H4 (cell line): ENCODE measurements around the gene HEPACAM. TPM values are rescaled to one million over a fixed set of nuclear protein-coding genes. Genes with fewer than 3 reads are reported as not detected.

ENCODE experiments used
- total RNA-seq: library from RNA; depleted of rRNA; stranded (reverse); fragments of >200 nt; shearing (Covaris generic); gene quantifications from 2 replicates; pipeline ENCODE4 v1.2.3, GENCODE V29; 2014; rRNA removed

HEPACAM gene
- total RNA-seq, 1 experiment from 2014 or later = not detected

Other genes with a start within 250 kb of the HEPACAM start
- 7.1 and 9.4 TPM in 2 replicates for gene NRGN, start 196.1 kb downstream of the HEPACAM start, total RNA-seq
- not detected in 2 replicates for gene VSIG2, start 183.8 kb downstream of the HEPACAM start, total RNA-seq
- 0.33 TPM in 1 of 2 replicates, not detected in the other for gene ESAM, start 173.8 kb downstream of the HEPACAM start, total RNA-seq
- 10.7 and 13.2 TPM in 2 replicates for gene MSANTD2, start 135.6 kb downstream of the HEPACAM start, total RNA-seq
- gene ROBO3, start 70.6 kb downstream of the HEPACAM start, total RNA-seq = 8.9 and 9.4 TPM in 2 replicates
- 0.06 TPM in 1 of 2 replicates, not detected in the other for gene ROBO4, start 38.2 kb downstream of the HEPACAM start, total RNA-seq
- gene HEPN1, start 16.8 kb downstream of the HEPACAM start, total RNA-seq = not detected in 2 replicates
- 3.2 and 4.3 TPM in 2 replicates for gene CCDC15, start 18.2 kb upstream of the HEPACAM start, total RNA-seq
- gene SLC37A2, start 127.3 kb upstream of the HEPACAM start, total RNA-seq = 0.80 and 0.95 TPM in 2 replicates
- 34.3 and 38.1 TPM in 2 replicates for gene TMEM218, start 175.6 kb upstream of the HEPACAM start, total RNA-seq
- gene PKNOX2, start 228.7 kb upstream of the HEPACAM start, total RNA-seq = 0.04 and 0.10 TPM in 2 replicates